HUES64 (cell line): ENCODE measurements around the gene STX11.

Source experiments
- H3K27ac ChIP-seq: 2 replicates; pipeline ENCODE4 v1.7.0; 2013; ENCODE audit warnings: low read depth, low read length, inconsistent platforms
- H3K27me3 ChIP-seq: 2 replicates; pipeline ENCODE4 v1.6.1; 2013; ENCODE audit warnings: mild to moderate bottlenecking, low read length; ENCODE audit not compliant: insufficient read depth
- H3K36me3 ChIP-seq: 2 replicates; pipeline ENCODE4 v1.6.1; 2013; ENCODE audit warnings: mild to moderate bottlenecking, low read length; ENCODE audit not compliant: insufficient read depth
- H3K4me1 ChIP-seq: 2 replicates; pipeline ENCODE4 v1.6.1; 2013; ENCODE audit warnings: mild to moderate bottlenecking, low read length, moderate library complexity; ENCODE audit not compliant: insufficient read depth
- H3K4me3 ChIP-seq: 2 replicates; pipeline ENCODE4 v1.5.1; 2013; ENCODE audit warnings: mild to moderate bottlenecking, low read length, moderate library complexity
- H3K9ac ChIP-seq: 2 replicates; pipeline ENCODE4 v1.6.1; 2013; ENCODE audit warnings: mild to moderate bottlenecking, low read depth, low read length
- H3K9me3 ChIP-seq: 2 replicates; pipeline ENCODE4 v1.6.1; 2013; ENCODE audit warnings: low read depth, low read length; ENCODE audit not compliant: insufficient read depth
- WGBS: fragments of 150-250, 120-280 bp; methylation state at CpG from one replicate; pipeline ENCODE4 v1.1.7; 2013; ENCODE audit warnings: missing lambda C conversion rate; 5-methylcytosine and 5-hydroxymethylcytosine counted together

The STX11 gene

GRCh38 chr6:144232176-144232831, 82.0 kb downstream of the STX11 start:
- Histone ChIP-seq H3K4me1 (peaks cover 12% of the 10 kb centered on the region; the same call in 1 of the 2 replicates), H3K27ac (no peak overlapping the region), H3K9ac (no peak overlapping the region), H3K27me3 (no peaks in the 10 kb centered on the region), H3K9me3 (peaks cover 6% of the 10 kb centered on the region), H3K4me3 (no peak overlapping the region), H3K36me3 (no peaks in the 10 kb centered on the region)
- 84% methylated on average over 3 of the region's 4 CpGs for WGBS

GRCh38 chr6:144232832-144233230, 82.5 kb downstream of the STX11 start:
- Histone ChIP-seq H3K9me3 (peaks cover 6% of the 10 kb centered on the region), H3K36me3 (no peaks in the 10 kb centered on the region), H3K4me1 (peaks cover 12% of the 10 kb centered on the region; the same call in 1 of the 2 replicates), H3K4me3 (no peak overlapping the region), H3K27me3 (no peaks in the 10 kb centered on the region), H3K9ac (no peak overlapping the region), H3K27ac (no peak overlapping the region)
- 96% methylated on average over 2 of the region's 2 CpGs for WGBS

- no peak overlapping the region for H3K4me3 ChIP-seq
- WGBS: 91% methylated on average over 3 of the region's 3 CpGs
Observed at GRCh38 chr6:144234399-144234798, 84.1 kb downstream of the STX11 start.

GRCh38 chr6:144234935-144235334, 84.6 kb downstream of the STX11 start:
- Histone ChIP-seq H3K27ac (peak overlapping the region; percentile 79; the same call in 1 of the 2 replicates), H3K4me3 (no peak overlapping the region)

More at GRCh38 chr6:144234399-144234798, 84.1 kb downstream of the STX11 start:
- no peak overlapping the region for H3K9ac ChIP-seq
- H3K9me3 ChIP-seq: peaks cover 6% of the 10 kb centered on the region
- no peaks in the 10 kb centered on the region for H3K27me3 ChIP-seq
- peak overlapping the region; percentile 79; the same call in 1 of the 2 replicates for H3K27ac ChIP-seq
- H3K36me3 ChIP-seq: no peaks in the 10 kb centered on the region
- H3K4me1 ChIP-seq: peaks cover 12% of the 10 kb centered on the region; the same call in 1 of the 2 replicates

More at GRCh38 chr6:144234935-144235334, 84.6 kb downstream of the STX11 start:
- Histone ChIP-seq H3K27me3 (no peaks in the 10 kb centered on the region), H3K9ac (no peak overlapping the region), H3K4me1 (peaks cover 12% of the 10 kb centered on the region; the same call in 1 of the 2 replicates), H3K9me3 (peaks cover 6% of the 10 kb centered on the region), H3K36me3 (no peaks in the 10 kb centered on the region)
- 89% methylated on average over 4 of the region's 4 CpGs for WGBS
